PC-3 (cell line): ENCODE results near the gene LTB4R.

ENCODE experiments used
- EZH2 ChIP-seq: fragments of 300-600 bp; sonication (generic); IDR thresholded peaks from one replicate; pipeline ENCODE4 v1.6.1; 2017; ENCODE audit warnings: antibody characterized with exemption, mild to moderate bottlenecking, low read length; ENCODE audit not compliant: unreplicated experiment
- TF ChIP-seq, protein P1 (sequence below): fragments of 300-600 bp; sonication (generic); conservative IDR thresholded peaks from 2 replicates; pipeline ENCODE4 v1.5.1; 2017; ENCODE audit warnings: antibody characterized with exemption, low read depth, mild to moderate bottlenecking, low read length

DNA sequence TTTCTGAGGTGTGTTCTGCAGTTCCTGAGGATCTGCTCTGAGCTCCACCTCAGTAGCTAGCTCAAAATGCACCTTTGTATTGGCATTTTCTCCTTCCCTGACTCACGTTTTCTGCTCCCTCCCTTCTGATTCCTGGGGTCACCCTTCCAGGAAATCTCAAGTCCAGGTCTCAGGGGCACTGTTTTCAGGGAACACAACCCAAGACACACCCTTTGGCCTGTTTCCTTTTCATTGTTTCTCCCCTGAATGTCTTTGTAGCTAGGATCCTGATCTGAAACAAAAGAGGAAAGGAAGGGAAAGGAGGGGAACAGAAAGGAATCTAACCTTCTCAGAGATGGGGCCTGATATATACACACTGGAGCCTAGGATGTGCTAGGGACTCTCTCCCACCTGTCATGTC is 35.8 kb downstream of the LTB4R start:
- TF ChIP-seq, protein P1, sequence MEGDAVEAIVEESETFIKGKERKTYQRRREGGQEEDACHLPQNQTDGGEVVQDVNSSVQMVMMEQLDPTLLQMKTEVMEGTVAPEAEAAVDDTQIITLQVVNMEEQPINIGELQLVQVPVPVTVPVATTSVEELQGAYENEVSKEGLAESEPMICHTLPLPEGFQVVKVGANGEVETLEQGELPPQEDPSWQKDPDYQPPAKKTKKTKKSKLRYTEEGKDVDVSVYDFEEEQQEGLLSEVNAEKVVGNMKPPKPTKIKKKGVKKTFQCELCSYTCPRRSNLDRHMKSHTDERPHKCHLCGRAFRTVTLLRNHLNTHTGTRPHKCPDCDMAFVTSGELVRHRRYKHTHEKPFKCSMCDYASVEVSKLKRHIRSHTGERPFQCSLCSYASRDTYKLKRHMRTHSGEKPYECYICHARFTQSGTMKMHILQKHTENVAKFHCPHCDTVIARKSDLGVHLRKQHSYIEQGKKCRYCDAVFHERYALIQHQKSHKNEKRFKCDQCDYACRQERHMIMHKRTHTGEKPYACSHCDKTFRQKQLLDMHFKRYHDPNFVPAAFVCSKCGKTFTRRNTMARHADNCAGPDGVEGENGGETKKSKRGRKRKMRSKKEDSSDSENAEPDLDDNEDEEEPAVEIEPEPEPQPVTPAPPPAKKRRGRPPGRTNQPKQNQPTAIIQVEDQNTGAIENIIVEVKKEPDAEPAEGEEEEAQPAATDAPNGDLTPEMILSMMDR = no peak
- no peak for TF ChIP-seq EZH2
